Esophagus squamous epithelium (tissue), 5 donors: Measurements from ENCODE around the gene KMT2E. TPM values are rescaled to one million over a fixed set of nuclear protein-coding genes. Genes with fewer than 3 reads are reported as not detected.
"Not testable (repeated sequence)": the region's sequence is repeated elsewhere in the genome, so short reads cannot be mapped to it uniquely, and the experiment has no call there.

Experiments
- DNase-seq: peaks from one replicate; lab custom pipeline; 2025; lab: John Stamatoyannopoulos, UW
- H3K27ac ChIP-seq, 4 donors: fragments of 200-600 bp; sonication (generic); one replicate each; pipeline ENCODE4 v1.5.1; 2016 to 2019; ENCODE audit warnings: mild to moderate bottlenecking in 1 of 4
- H3K27me3 ChIP-seq, 4 donors: fragments of 200-600 bp; sonication (generic); 1 replicate in 3 of 4; 2 replicates in 1 of 4; pipeline versions ENCODE4 v1.5.1 to v1.6.0; 2017 to 2021; ENCODE audit warnings: antibody characterized with exemption in 1 of 4
- H3K36me3 ChIP-seq, 3 donors: fragments of 200-600 bp; sonication (generic); one replicate each; pipeline ENCODE4 v1.5.1; 2016 to 2019
- H3K4me1 ChIP-seq, 3 donors: fragments of 200-600 bp; sonication (generic); one replicate each; pipeline ENCODE4 v1.5.1; 2017 to 2019
- H3K4me3 ChIP-seq, 4 donors: fragments of 200-600 bp; sonication (generic); 1 replicate in 3 of 4; 2 replicates in 1 of 4; pipeline ENCODE4 v1.5.1; 2016 to 2019; ENCODE audit warnings: mild to moderate bottlenecking in 2 of 4, moderate library complexity in 1 of 4
- H3K9me3 ChIP-seq, 3 donors: fragments of 200-600 bp; sonication (generic); one replicate each; pipeline ENCODE4 v1.5.1; 2016 to 2019
- CTCF ChIP-seq, 6 experiments: fragments of 450-650 bp in 4 of 6; fragments of 200-600 bp in 2 of 6; sonication (generic) in 2 of 6; IDR thresholded peaks; one replicate each; pipeline ENCODE4 v1.5.1; 2016 to 2019; ENCODE audit warnings: antibody characterized with exemption in 6 of 6, mild to moderate bottlenecking in 4 of 6, moderate library complexity in 4 of 6
- POLR2A ChIP-seq, 4 donors: fragments of 450-650 bp; IDR thresholded peaks; one replicate each; pipeline ENCODE4 v1.6.1; 2017; ENCODE audit warnings: antibody characterized with exemption in 4 of 4, mild to moderate bottlenecking in 4 of 4, moderate library complexity in 3 of 4
- WGBS, 2 donors: methylation state at CpG; one replicate each; pipeline ENCODE4 v1.1.5; 2018; 5-methylcytosine and 5-hydroxymethylcytosine counted together
- intact Hi-C: fragments of 100-400 bp; cut with DNase I; formaldehyde crosslinking; loops from one replicate; pipeline ENCODE4 v1.15.0; 2022
- total RNA-seq, 4 donors: library from RNA; depleted of rRNA; stranded (reverse); fragments of >200 nt; gene quantifications; one replicate each; pipeline ENCODE4 v1.1.0, GENCODE V29; 2016
- donor health status: DM: yes; HTN: yes; CAD: no.

KMT2E gene
- total RNA-seq, 4 donors from 2014 or later = 37.2 to 80.5 (median 54.4) TPM

GRCh38 chr7:105026750-105027149, 12.7 kb downstream of the KMT2E start:
- H3K27ac ChIP-seq = no peak overlapping the region
- H3K4me3 ChIP-seq = no peak overlapping the region
- H3K27me3 ChIP-seq = no peaks in the 10 kb centered on the region
- H3K9me3 ChIP-seq = no peaks in the 10 kb centered on the region
- peaks cover 0 to 94% (median 36%) of the 10 kb centered on the region in 3 donors for H3K4me1 ChIP-seq
- 84 to 91% methylated on average over 2 of the region's 2 CpGs for WGBS, 2 donors
- TF ChIP-seq POLR2A (IDR thresholded peaks at IDR 0.05) (no peak), CTCF (IDR thresholded peaks at IDR 0.05) (no peak)
- intact Hi-C loops = no loop called here
- no peaks in the 10 kb centered on the region for H3K36me3 ChIP-seq
- no peak for DNase-seq

GRCh38 chr7:105027176-105027853, 13.3 kb downstream of the KMT2E start:
- TF ChIP-seq CTCF (IDR thresholded peaks at IDR 0.05) (no peak), POLR2A (IDR thresholded peaks at IDR 0.05) (no peak)
- intact Hi-C loops = no loop called here
- Histone ChIP-seq H3K36me3 (no peaks in the 10 kb centered on the region), H3K27me3 (no peaks in the 10 kb centered on the region), H3K4me3 (no peak overlapping the region), H3K9me3 (no peaks in the 10 kb centered on the region), H3K4me1 (peaks cover 0 to 89% (median 30%) of the 10 kb centered on the region in 3 donors), H3K27ac (no peak overlapping the region)
- DNase-seq = no peak
- WGBS, 2 donors = 37 to 43% methylated on average over 2 of the region's 2 CpGs

- Histone ChIP-seq H3K4me3 (peak overlapping the region in 1 of 4 donors; percentile 12), H3K36me3 (no peaks in the 10 kb centered on the region), H3K27ac (no peak overlapping the region), H3K27me3 (no peaks in the 10 kb centered on the region), H3K9me3 (no peaks in the 10 kb centered on the region), H3K4me1 (peaks cover 0 to 87% (median 26%) of the 10 kb centered on the region in 3 donors)
- intact Hi-C loops = no loop called here
- 70 to 84% methylated on average over 5 of the region's 5 CpGs for WGBS, 2 donors
- DNase-seq = no peak
- TF ChIP-seq POLR2A (IDR thresholded peaks at IDR 0.05) (no peak), CTCF (IDR thresholded peaks at IDR 0.05) (no peak)
Measured at GRCh38 chr7:105028004-105028403, 14.0 kb downstream of the KMT2E start.

- DNase-seq, H3K27ac ChIP-seq, H3K4me3 ChIP-seq, H3K9me3 ChIP-seq, intact Hi-C loops, H3K36me3 ChIP-seq, H3K27me3 ChIP-seq: not testable (repeated sequence)
- WGBS, 2 donors = 76 to 91% methylated on average over 8 of the region's 8 CpGs
- H3K4me1 ChIP-seq = peaks cover 0 to 87% (median 23%) of the 10 kb centered on the region in 3 donors
Measured at GRCh38 chr7:105028941-105029340, 14.9 kb downstream of the KMT2E start.

- intact Hi-C loops = no loop called here
- Histone ChIP-seq H3K27me3 (no peaks in the 10 kb centered on the region), H3K27ac (no peak overlapping the region), H3K4me1 (peaks cover 0 to 84% (median 16%) of the 10 kb centered on the region in 3 donors), H3K4me3 (no peak overlapping the region), H3K36me3 (peaks cover 0 to 9% (median 0%) of the 10 kb centered on the region in 3 donors), H3K9me3 (no peaks in the 10 kb centered on the region)
- no peak for DNase-seq
- TF ChIP-seq CTCF (IDR thresholded peaks at IDR 0.05) (no peak), POLR2A (IDR thresholded peaks at IDR 0.05) (no peak)
Measured at GRCh38 chr7:105030447-105030846, 16.4 kb downstream of the KMT2E start.
